H1 (cell line): ENCODE measurements around the gene GRK6. TPM values are rescaled to one million over a fixed set of nuclear protein-coding genes. Genes with fewer than 3 reads are reported as not detected.
A peak's percentile ranks its signal among the peaks of the same experiment; 100 is the strongest.

Experiments used
- CTCF ChIA-PET: fragments of 300-600 bp; sonication (Branson Sonifier 250); formaldehyde crosslinking; loops from one replicate; lab custom pipeline; 2021; ENCODE audit not compliant: partially characterized antibody; lab: Charles Lee
- POLR2A ChIA-PET: fragments of 300-600 bp; sonication (Branson Sonifier 250); formaldehyde crosslinking; loops from one replicate; lab custom pipeline; 2021; ENCODE audit warnings: inconsistent platforms; ENCODE audit not compliant: partially characterized antibody; lab: Charles Lee
- DNase-seq, 2 experiments: peaks; one replicate each; pipeline versions ENCODE4 v3.0.0 to v3.0.0-alpha.2; 2010 to 2022; ENCODE audit warnings: low spot score in 2 of 2, low read depth in 1 of 2, mixed read lengths in 1 of 2
- FAIRE-seq: peaks from 2 replicates; lab custom pipeline; 2011; peaks lifted over from hg19 to GRCh38; lab: Jason Lieb, UNC
- H2AFZ ChIP-seq: 2 replicates; pipeline ENCODE4 v1.8.1; 2012; ENCODE audit warnings: low read length, inconsistent platforms
- H2AK5ac ChIP-seq: 2 replicates; pipeline ENCODE4 v1.6.1; 2013; ENCODE audit warnings: low read depth, low read length
- H2BK120ac ChIP-seq: replicated peaks from 2 replicates; pipeline ENCODE3; 2013; ENCODE audit warnings: low read depth, low read length, inconsistent platforms
- H2BK12ac ChIP-seq: 2 replicates; pipeline ENCODE4 v1.6.1; 2013; ENCODE audit warnings: low read depth, low read length
- H2BK15ac ChIP-seq: 2 replicates; pipeline ENCODE4 v1.6.1; 2013; ENCODE audit warnings: low read length
- H2BK20ac ChIP-seq: 2 replicates; pipeline ENCODE4 v1.6.1; 2013; ENCODE audit warnings: low read length
- H2BK5ac ChIP-seq: 2 replicates; pipeline ENCODE4 v1.6.1; 2013; ENCODE audit warnings: low read depth, low read length
- H3K14ac ChIP-seq: 2 replicates; pipeline ENCODE4 v1.6.1; 2013; ENCODE audit warnings: inconsistent platforms; ENCODE audit not compliant: insufficient read length
- H3K18ac ChIP-seq: 2 replicates; pipeline ENCODE4 v1.6.1; 2013; ENCODE audit warnings: low read length; ENCODE audit errors: extremely low read depth
- H3K23ac ChIP-seq: 2 replicates; pipeline ENCODE4 v1.6.1; 2013; ENCODE audit warnings: inconsistent platforms; ENCODE audit not compliant: insufficient read length
- H3K23me2 ChIP-seq: 2 replicates; pipeline ENCODE4 v1.6.1; 2013; ENCODE audit warnings: low read depth, low read length
- H3K27ac ChIP-seq: 2 replicates; pipeline ENCODE4 v1.6.1; 2011; ENCODE audit warnings: low read depth, low read length, inconsistent platforms
- H3K27me3 ChIP-seq, 4 experiments: replicated peaks in 1 of 4; 1 replicate in 1 of 4; 2 replicates in 3 of 4; pipeline versions ENCODE4 v1.6.1 to v1.8.1; 2011 to 2013; ENCODE audit warnings: low read length in 3 of 4, mild to moderate bottlenecking in 3 of 4, inconsistent platforms in 2 of 4, mixed read lengths in 2 of 4, moderate library complexity in 1 of 4; ENCODE audit not compliant: control insufficient read depth in 3 of 4, insufficient read depth in 3 of 4; ENCODE audit errors: extremely low read depth in 1 of 4
- H3K36me3 ChIP-seq, 4 experiments: 2 replicates each; pipeline versions ENCODE4 v1.6.1 to v1.8.1; 2011 to 2013; ENCODE audit warnings: mild to moderate bottlenecking in 4 of 4, low read length in 3 of 4, moderate library complexity in 2 of 4, control low read depth in 1 of 4, inconsistent platforms in 1 of 4; ENCODE audit not compliant: insufficient read depth in 4 of 4, control insufficient read depth in 2 of 4
- H3K4ac ChIP-seq: replicated peaks from 2 replicates; pipeline ENCODE3; 2013; ENCODE audit warnings: low read length, low read depth, mixed read lengths, inconsistent platforms; ENCODE audit not compliant: insufficient read length
- H3K4me1 ChIP-seq, 4 experiments: replicated peaks in 1 of 4; 1 replicate in 1 of 4; 2 replicates in 3 of 4; pipeline versions ENCODE4 v1.6.1 to v1.8.1; 2011 to 2013; ENCODE audit warnings: low read length in 3 of 4, inconsistent platforms in 2 of 4, mixed read lengths in 1 of 4; ENCODE audit not compliant: insufficient read depth in 4 of 4, control insufficient read depth in 3 of 4
- H3K4me2 ChIP-seq, 2 experiments: 2 replicates each; pipeline versions ENCODE4 v1.6.1 to v1.8.1; 2011 to 2013; ENCODE audit warnings: low read depth in 2 of 2, low read length in 2 of 2, control low read depth in 1 of 2, inconsistent platforms in 1 of 2, mild to moderate bottlenecking in 1 of 2; ENCODE audit not compliant: insufficient read depth in 1 of 2
- H3K4me3 ChIP-seq, 4 experiments: fragments of 200-600, 300-600 bp in 1 of 4; sonication (generic), shearing (Covaris generic), sonication (Bioruptor Twin) in 1 of 4; 2 replicates each; pipeline versions ENCODE4 v1.5.1 to v1.8.1; 2011 to 2016; ENCODE audit warnings: low read length in 4 of 4, low read depth in 3 of 4, control low read depth in 2 of 4, inconsistent platforms in 2 of 4, mild to moderate bottlenecking in 2 of 4, mixed read lengths in 1 of 4, moderate library complexity in 1 of 4; ENCODE audit not compliant: insufficient read depth in 2 of 4; ENCODE audit errors: extremely low read depth in 1 of 4
- H3K56ac ChIP-seq: replicated peaks from 2 replicates; pipeline ENCODE3; 2013; ENCODE audit warnings: low read depth, mild to moderate bottlenecking, mixed read lengths, low read length, inconsistent platforms; ENCODE audit not compliant: insufficient read length
- H3K79me1 ChIP-seq: 2 replicates; pipeline ENCODE4 v1.6.1; 2013; ENCODE audit warnings: low read depth, low read length, control low read depth
- H3K79me2 ChIP-seq, 2 experiments: 2 replicates each; pipeline versions ENCODE4 v1.6.1 to v1.8.1; 2012 to 2013; ENCODE audit warnings: low read length in 2 of 2, mild to moderate bottlenecking in 2 of 2, inconsistent platforms in 1 of 2; ENCODE audit not compliant: insufficient read depth in 2 of 2, control insufficient read depth in 1 of 2
- H3K9ac ChIP-seq, 4 experiments: replicated peaks in 1 of 4; 1 replicate in 1 of 4; 2 replicates in 3 of 4; pipeline versions ENCODE4 v1.6.1 to v1.8.1; 2011 to 2013; ENCODE audit warnings: low read depth in 3 of 4, low read length in 3 of 4, control low read depth in 2 of 4, mild to moderate bottlenecking in 2 of 4, moderate library complexity in 2 of 4, inconsistent platforms in 1 of 4; ENCODE audit errors: extremely low read depth in 1 of 4
- H3K9me3 ChIP-seq, 2 experiments: 2 replicates each; pipeline versions ENCODE4 v1.6.1 to v1.8.1; 2012 to 2013; ENCODE audit warnings: mild to moderate bottlenecking in 2 of 2, moderate library complexity in 2 of 2, control low read depth in 1 of 2, inconsistent platforms in 1 of 2, low read depth in 1 of 2, low read length in 1 of 2, mixed read lengths in 1 of 2; ENCODE audit not compliant: insufficient read depth in 2 of 2
- H4K20me1 ChIP-seq, 2 experiments: replicated peaks in 1 of 2; 2 replicates each; pipeline versions ENCODE3 to v1.8.1; 2011 to 2013; ENCODE audit warnings: inconsistent platforms in 2 of 2, low read length in 2 of 2, mild to moderate bottlenecking in 1 of 2; ENCODE audit not compliant: insufficient read depth in 2 of 2, control insufficient read depth in 1 of 2
- H4K5ac ChIP-seq: 2 replicates; pipeline ENCODE4 v1.6.1; 2013; ENCODE audit warnings: low read length, low read depth, mixed read lengths, inconsistent platforms; ENCODE audit not compliant: insufficient read length
- H4K8ac ChIP-seq: 2 replicates; pipeline ENCODE4 v1.8.0; 2013; ENCODE audit warnings: mild to moderate bottlenecking, moderate library complexity, low read length, inconsistent platforms; ENCODE audit not compliant: insufficient read depth; ENCODE audit errors: extremely low read depth
- H4K91ac ChIP-seq: replicated peaks from 2 replicates; pipeline ENCODE3; 2013; ENCODE audit warnings: low read length, mixed read lengths, inconsistent platforms; ENCODE audit not compliant: insufficient read length
- FOSL1 ChIP-seq: IDR thresholded peaks from 2 replicates; pipeline ENCODE4 v1.6.1; 2011; ENCODE audit warnings: mild to moderate bottlenecking, low read depth, low read length, moderate library complexity; ENCODE audit not compliant: insufficient read depth
- HDAC2 ChIP-seq, 2 experiments: fragments of 300-600 bp in 1 of 2; sonication (generic) in 1 of 2; IDR thresholded peaks; 2 replicates each; pipeline ENCODE4 v1.6.1; 2011 to 2012; ENCODE audit warnings: low read depth in 2 of 2, low read length in 2 of 2, mild to moderate bottlenecking in 2 of 2, moderate library complexity in 2 of 2, borderline replicate concordance in 1 of 2, inconsistent platforms in 1 of 2
- JUND ChIP-seq: IDR thresholded peaks from 2 replicates; pipeline ENCODE4 v1.6.1; 2011; ENCODE audit warnings: mild to moderate bottlenecking, improper control_type of control experiment, low read length
- KDM1A ChIP-seq: fragments of 200-600, 300-600 bp; sonication (generic); IDR thresholded peaks from 2 replicates; pipeline ENCODE4 v1.7.1; 2016; ENCODE audit warnings: mild to moderate bottlenecking, low read length, borderline replicate concordance
- KDM4A ChIP-seq: IDR thresholded peaks from one replicate; pipeline ENCODE4 v1.7.1; 2012; ENCODE audit warnings: low read depth, mild to moderate bottlenecking, moderate library complexity, low read length, inconsistent platforms; ENCODE audit not compliant: severe bottlenecking
- TCF12 ChIP-seq: IDR thresholded peaks from 2 replicates; pipeline ENCODE4 v1.6.1; 2011; ENCODE audit warnings: low read depth, mild to moderate bottlenecking, low read length
- ZNF274 ChIP-seq: IDR thresholded peaks from 2 replicates; pipeline ENCODE4 v1.7.0; 2012; ENCODE audit warnings: low read length, borderline replicate concordance; ENCODE audit errors: extremely low read depth
- WGBS, 2 experiments: shearing (Covaris generic) in 1 of 2; methylation state at CpG; one replicate each; pipeline versions ENCODE4 v1.1.6 to v1.1.7; 2013 to 2015; ENCODE audit warnings: low lambda C conversion rate in 2 of 2, mixed read lengths in 2 of 2, inconsistent platforms in 1 of 2, low coverage in 1 of 2, missing lambda C conversion rate in 1 of 2; ENCODE audit not compliant: insufficient replicate concordance in 2 of 2, insufficient coverage in 1 of 2, insufficient read length in 1 of 2; ENCODE audit errors: extremely low coverage in 1 of 2, missing lambda C conversion rate in 1 of 2; 5-methylcytosine and 5-hydroxymethylcytosine counted together
- polyA plus RNA-seq, 7 experiments: library from polyadenylated mRNA; depleted of rRNA in 3 of 7; stranded (reverse) in 5 of 7; unstranded in 2 of 7; fragments of >200 nt in 5 of 7; fragments of 200-250 nt in 2 of 7; gene quantifications; 1 replicate in 5 of 7; 2 replicates in 1 of 7; 4 replicates in 1 of 7; pipeline versions ENCODE4 v1.2.1 to v1.2.3, GENCODE V29; 2011 to 2013; ENCODE audit warnings: missing spikeins in 2 of 7, mixed read lengths in 2 of 7
- total RNA-seq: library from RNA; stranded (reverse); fragmentation: NEBNext Ultra II Directional; extraction: Animal tissue kit (Norgen Biotek cat#: 25700); gene quantifications from 2 replicates; pipeline ENCODE4 v1.2.1, GENCODE V29; 2021
- TF ChIP-seq, protein P1 (sequence below): IDR thresholded peaks from 2 replicates; pipeline ENCODE4 v1.6.1; 2011; ENCODE audit warnings: low read length, improper control_type of control experiment

GRK6 gene
- total and polyA plus RNA-seq, 2 of the 8 experiments (the other 6 are each of a cell fraction or from before 2014, with no cell fraction given): 31.8 to 57.8 TPM

DNA sequence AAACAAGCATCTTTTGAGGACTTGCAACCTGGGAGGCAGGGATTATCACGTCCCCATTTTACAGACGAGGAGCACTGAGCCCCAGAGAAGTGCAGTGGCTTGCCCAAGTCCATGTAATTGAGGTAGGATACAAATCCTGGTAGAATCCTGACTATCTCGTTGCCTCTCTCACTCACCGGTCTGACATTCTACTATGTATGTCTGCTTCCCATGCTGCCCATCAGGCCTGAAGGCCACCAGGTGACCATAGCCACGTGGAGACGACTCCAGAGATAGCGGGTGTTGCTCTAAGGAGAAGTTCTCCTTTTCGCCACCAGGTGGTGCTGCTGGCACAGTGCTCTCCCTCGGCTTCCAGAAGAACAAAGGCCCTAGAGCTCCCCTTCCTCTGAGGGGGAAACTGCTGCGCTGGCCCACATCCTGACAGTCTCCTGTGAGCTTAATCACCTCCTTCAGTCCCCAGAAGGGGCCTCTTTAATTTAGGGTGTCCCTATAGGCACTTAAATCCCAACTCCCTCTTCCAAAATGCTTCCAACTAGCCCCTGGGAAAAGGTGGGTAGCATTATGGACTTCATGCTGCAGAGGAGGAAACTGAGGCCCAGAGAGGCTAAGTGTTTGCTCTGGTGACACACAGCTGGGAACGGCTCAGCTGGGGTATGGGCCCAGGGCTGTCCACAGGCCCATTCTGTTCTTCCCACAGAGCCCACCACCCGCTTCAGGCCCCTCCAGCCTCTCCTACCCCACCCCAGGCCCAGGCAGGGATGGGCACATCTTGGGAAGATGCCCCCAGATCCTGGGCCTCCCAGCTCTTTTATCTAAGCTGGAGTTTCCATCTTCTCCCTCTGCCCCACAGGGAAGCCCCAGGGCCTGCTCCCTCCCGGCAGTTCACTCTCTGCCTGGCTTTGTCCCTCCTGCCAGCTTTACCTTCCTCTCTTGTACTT is 35.8 kb upstream of the GRK6 start:
- H4K91ac ChIP-seq: peak overlapping the region; percentile 58
- peak overlapping the region; percentile 13; the same call in 1 of the 2 replicates for H2BK12ac ChIP-seq
- H3K14ac ChIP-seq: no peak overlapping the region
- H3K4me3 ChIP-seq: no peak overlapping the region
- peak; percentile 94 for FAIRE-seq
- no peak overlapping the region for H3K9ac ChIP-seq
- H3K79me2 ChIP-seq: no peaks in the 10 kb centered on the region
- peak overlapping the region; percentile 84; the same call in 1 of the 2 replicates for H2BK15ac ChIP-seq
- H3K36me3 ChIP-seq: no peaks in the 10 kb centered on the region
- POLR2A ChIA-PET: interaction anchor here (0.6 to 4.2 kb wide), 19 partner anchors 9 to 266 kb away, joined by 3 to 51 read pairs (median 6); partner anchors contain the start of genes GRK6, PFN3 and PRR7
- H2BK20ac ChIP-seq: no peak overlapping the region
- no peak overlapping the region for H3K27ac ChIP-seq
- H3K4me2 ChIP-seq: no peak overlapping the region
- 38% methylated on average over 13 of the region's 13 CpGs; no CpG with 5 or more reads in 1 of the 2 experiments for WGBS, 2 experiments
- peak; percentile 89 to 95 for DNase-seq
- H3K27me3 ChIP-seq: peaks cover 0 to 17% (median 10%) of the 10 kb centered on the region in 4 experiments; a peak in 6 of 7 replicates
- CTCF ChIA-PET: interaction anchor here (0.6 to 18.7 kb wide), 32 partner anchors 8 to 309 kb away, joined by 3 to 430 read pairs (median 7); partner anchors contain the start of genes F12, GRK6, LMAN2 and PFN3
- 0 out of 2 replicates have a peak overlapping the region, but pooled peaks have one; percentile 21 for H3K18ac ChIP-seq
- peak overlapping the region; percentile 5 for H4K5ac ChIP-seq
- H3K4ac ChIP-seq: no peak overlapping the region
- H2AK5ac ChIP-seq: 0 out of 2 replicates have a peak overlapping the region, but pooled peaks have one; percentile 29
- no peaks in the 10 kb centered on the region for H3K79me1 ChIP-seq
- no peak overlapping the region for H3K23ac ChIP-seq
- H3K23me2 ChIP-seq: no peaks in the 10 kb centered on the region
- no peak overlapping the region for H3K56ac ChIP-seq
- H4K8ac ChIP-seq: no peak overlapping the region
- no peaks in the 10 kb centered on the region for H4K20me1 ChIP-seq
- H2BK5ac ChIP-seq: no peak overlapping the region
- H3K4me1 ChIP-seq: peaks cover 0 to 3% (median 0%) of the 10 kb centered on the region in 4 experiments; a peak in 4 of 7 replicates
- no peak overlapping the region for H2BK120ac ChIP-seq
- H3K9me3 ChIP-seq: no peaks in the 10 kb centered on the region
- no peak overlapping the region for H2AFZ ChIP-seq
- TF ChIP-seq JUND (0 out of 2 replicates have a peak, but pooled peaks have one; percentile 14), TCF12 (no peak), FOSL1 (no peak), HDAC2 (IDR thresholded peaks at IDR 0.05; ENCODE audit: borderline replicate concordance in 1 of 2, low read depth in 2 of 2, low read length in 2 of 2) (peak in 1 of 2 experiments; percentile 85; a peak in 1 of 4 replicates), KDM4A (no peak), KDM1A (peak; percentile 88), ZNF274 (no peak)
- TF ChIP-seq, protein P1, sequence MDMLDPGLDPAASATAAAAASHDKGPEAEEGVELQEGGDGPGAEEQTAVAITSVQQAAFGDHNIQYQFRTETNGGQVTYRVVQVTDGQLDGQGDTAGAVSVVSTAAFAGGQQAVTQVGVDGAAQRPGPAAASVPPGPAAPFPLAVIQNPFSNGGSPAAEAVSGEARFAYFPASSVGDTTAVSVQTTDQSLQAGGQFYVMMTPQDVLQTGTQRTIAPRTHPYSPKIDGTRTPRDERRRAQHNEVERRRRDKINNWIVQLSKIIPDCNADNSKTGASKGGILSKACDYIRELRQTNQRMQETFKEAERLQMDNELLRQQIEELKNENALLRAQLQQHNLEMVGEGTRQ: peak; percentile 87
